Kidney (tissue), 14 donors: ENCODE results near the gene DIAPH3. TPM values are rescaled to one million over a fixed set of nuclear protein-coding genes. Genes with fewer than 3 reads are reported as not detected.

ENCODE experiments used
- DNase-seq, 5 donors: peaks; one replicate each; pipeline ENCODE4 v3.0.0-alpha.2; 2013 to 2020
- FAIRE-seq: peaks from 2 replicates; lab custom pipeline; 2012; peaks lifted over from hg19 to GRCh38; lab: Jason Lieb, UNC
- H3K27ac ChIP-seq, 2 donors: one replicate each; pipeline ENCODE4 v1.7.0; 2013; ENCODE audit warnings: low read depth in 2 of 2, low read length in 2 of 2, inconsistent platforms in 1 of 2
- H3K27me3 ChIP-seq: one replicate; pipeline ENCODE4 v1.7.1; 2013; ENCODE audit warnings: low read length, inconsistent platforms; ENCODE audit not compliant: control insufficient read depth, insufficient read depth
- H3K36me3 ChIP-seq, 3 donors: one replicate each; pipeline versions ENCODE4 v1.7.0 to v1.7.1; 2013; ENCODE audit warnings: low read length in 3 of 3, control low read depth in 1 of 3, inconsistent platforms in 1 of 3; ENCODE audit not compliant: insufficient read depth in 3 of 3, control insufficient read depth in 2 of 3
- H3K4me1 ChIP-seq, 3 donors: one replicate each; pipeline versions ENCODE4 v1.7.0 to v1.7.1; 2013; ENCODE audit warnings: low read length in 3 of 3, inconsistent platforms in 1 of 3, low read depth in 1 of 3; ENCODE audit not compliant: control insufficient read depth in 2 of 3, insufficient read depth in 2 of 3
- H3K4me3 ChIP-seq, 3 donors: one replicate each; pipeline versions ENCODE4 v1.7.0 to v1.8.1; 2013; ENCODE audit warnings: low read length in 3 of 3, control low read depth in 1 of 3, inconsistent platforms in 1 of 3
- H3K9ac ChIP-seq, 3 donors: one replicate each; pipeline versions ENCODE4 v1.7.0 to v1.7.1; 2013; ENCODE audit warnings: low read length in 3 of 3, control low read depth in 1 of 3, inconsistent platforms in 1 of 3
- H3K9me3 ChIP-seq, 3 donors: one replicate each; pipeline versions ENCODE4 v1.7.0 to v1.7.1; 2013; ENCODE audit warnings: low read length in 3 of 3, control low read depth in 1 of 3, inconsistent platforms in 1 of 3; ENCODE audit not compliant: control insufficient read depth in 2 of 3, insufficient read depth in 1 of 3
- intact Hi-C: fragments of 100-400 bp; cut with DNase I; formaldehyde crosslinking; loops from one replicate; pipeline ENCODE4 v1.11.1; 2022
- polyA plus RNA-seq: library from polyadenylated mRNA; stranded (reverse); fragments of 350-450 nt; fragmentation: Illumina TruSeq; extraction: RNeasy Lipid Tissue Mini Kit (QIAGEN cat#74804); gene quantifications from one replicate; pipeline ENCODE4 v1.2.3, GENCODE V29; 2014; ENCODE audit warnings: low read depth, low replicate concordance; ENCODE audit not compliant: insufficient read depth
- total RNA-seq: library from RNA; stranded (reverse); fragmentation: NEBNext Ultra II Directional; extraction: Animal tissue kit (Norgen Biotek cat#: 25700); gene quantifications from one replicate; pipeline ENCODE4 v1.2.1, GENCODE V29; 2021
- TF ChIP-seq, protein P1 (sequence below): IDR thresholded peaks from 3 replicates; pipeline ENCODE4 v1.5.1; 2012; ENCODE audit warnings: mild to moderate bottlenecking, moderate library complexity, borderline replicate concordance; ENCODE audit not compliant: insufficient read depth; ENCODE audit errors: extremely low read depth
- donor health status: control.
- donor health status: control.
- donor health status: control.
- donor health status: control.
- donor health status: control.
- donor health status: DM: yes; HTN: yes; CAD: no.
- donor health status: Normal renal cell carcinoma (clear cell type).

DIAPH3 gene
- total and polyA plus RNA-seq, 2 donors from 2014 or later: 2.0 to 2.7 TPM

DNA sequence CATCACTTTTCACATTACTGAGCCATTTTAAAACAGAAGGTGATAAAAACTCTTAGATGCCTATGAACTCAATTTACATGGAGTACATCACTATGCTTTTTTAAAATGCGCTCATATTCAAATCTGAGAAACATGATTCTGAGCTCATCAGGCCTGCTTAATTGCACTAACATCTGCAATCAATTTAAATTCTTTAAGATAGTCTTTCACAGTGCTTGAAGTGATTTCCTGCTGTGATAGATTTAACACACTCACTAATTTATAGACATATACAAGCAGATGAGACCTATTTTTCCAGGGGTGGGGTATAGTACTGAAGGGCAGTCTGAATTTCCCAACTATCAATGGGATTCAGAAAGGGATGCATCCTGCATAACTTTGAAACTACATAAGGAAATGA is 82.9 kb downstream of the DIAPH3 start:
- Histone ChIP-seq H3K27ac (no peak overlapping the region), H3K4me1 (no peaks in the 10 kb centered on the region), H3K27me3 (no peaks in the 10 kb centered on the region), H3K36me3 (no peaks in the 10 kb centered on the region), H3K9me3 (peaks cover 0 to 6% (median 0%) of the 10 kb centered on the region in 3 donors), H3K9ac (no peak overlapping the region), H3K4me3 (no peak overlapping the region)
- FAIRE-seq: no peak
- intact Hi-C loops: no loop called here
- DNase-seq: no peak
- TF ChIP-seq, protein P1, sequence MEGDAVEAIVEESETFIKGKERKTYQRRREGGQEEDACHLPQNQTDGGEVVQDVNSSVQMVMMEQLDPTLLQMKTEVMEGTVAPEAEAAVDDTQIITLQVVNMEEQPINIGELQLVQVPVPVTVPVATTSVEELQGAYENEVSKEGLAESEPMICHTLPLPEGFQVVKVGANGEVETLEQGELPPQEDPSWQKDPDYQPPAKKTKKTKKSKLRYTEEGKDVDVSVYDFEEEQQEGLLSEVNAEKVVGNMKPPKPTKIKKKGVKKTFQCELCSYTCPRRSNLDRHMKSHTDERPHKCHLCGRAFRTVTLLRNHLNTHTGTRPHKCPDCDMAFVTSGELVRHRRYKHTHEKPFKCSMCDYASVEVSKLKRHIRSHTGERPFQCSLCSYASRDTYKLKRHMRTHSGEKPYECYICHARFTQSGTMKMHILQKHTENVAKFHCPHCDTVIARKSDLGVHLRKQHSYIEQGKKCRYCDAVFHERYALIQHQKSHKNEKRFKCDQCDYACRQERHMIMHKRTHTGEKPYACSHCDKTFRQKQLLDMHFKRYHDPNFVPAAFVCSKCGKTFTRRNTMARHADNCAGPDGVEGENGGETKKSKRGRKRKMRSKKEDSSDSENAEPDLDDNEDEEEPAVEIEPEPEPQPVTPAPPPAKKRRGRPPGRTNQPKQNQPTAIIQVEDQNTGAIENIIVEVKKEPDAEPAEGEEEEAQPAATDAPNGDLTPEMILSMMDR: no peak

DNA sequence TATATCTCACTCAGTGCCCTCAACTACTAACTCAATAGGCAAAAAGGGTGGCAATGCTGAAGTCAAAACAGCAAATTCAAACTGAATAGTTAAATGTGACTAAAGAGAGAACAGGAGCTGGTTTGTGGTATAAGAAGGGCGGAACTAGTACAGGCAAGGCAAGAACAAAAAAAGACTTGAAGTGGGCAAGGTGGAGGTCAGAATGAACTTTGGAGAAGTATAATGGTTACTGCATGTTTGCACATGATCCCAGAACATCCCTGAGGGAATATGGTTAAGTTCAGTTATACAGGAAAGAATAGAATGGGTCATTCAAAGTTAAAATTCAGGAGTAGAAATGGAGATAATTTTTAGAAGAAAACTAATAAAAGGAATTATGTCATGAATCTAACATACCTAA is 85.5 kb downstream of the DIAPH3 start:
- Histone ChIP-seq H3K4me3 (no peak overlapping the region), H3K9me3 (peaks cover 0 to 6% (median 0%) of the 10 kb centered on the region in 3 donors), H3K27me3 (no peaks in the 10 kb centered on the region), H3K36me3 (no peaks in the 10 kb centered on the region), H3K9ac (no peak overlapping the region), H3K4me1 (no peaks in the 10 kb centered on the region), H3K27ac (no peak overlapping the region)
- intact Hi-C loops: no loop called here
- DNase-seq (no peak), FAIRE-seq (no peak)
- TF ChIP-seq, protein P1: no peak

DNA sequence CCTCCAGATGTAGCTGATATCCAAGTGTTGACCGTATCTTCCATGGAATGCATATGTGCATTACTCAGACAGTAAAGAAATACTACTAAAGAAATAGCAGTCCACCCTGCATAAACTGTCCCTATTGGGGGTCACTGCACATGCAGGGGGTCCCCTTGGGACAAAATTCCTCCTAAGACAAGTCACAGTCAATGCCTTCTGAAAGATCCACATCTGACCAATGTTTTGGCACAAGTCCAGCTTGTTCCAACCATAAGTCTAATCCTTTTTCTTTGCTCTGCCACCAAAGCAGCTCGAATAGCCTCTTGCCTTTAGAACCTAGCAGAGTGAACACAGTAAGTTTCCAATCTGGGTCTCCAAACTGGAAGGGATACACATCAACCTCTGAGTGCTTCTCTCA is 87.9 kb downstream of the DIAPH3 start:
- no peak for DNase-seq
- H3K4me1 ChIP-seq: no peaks in the 10 kb centered on the region
- TF ChIP-seq, protein P1: no peak
- no peak overlapping the region for H3K27ac ChIP-seq
- FAIRE-seq: no peak
- H3K9ac ChIP-seq: no peak overlapping the region
- intact Hi-C loops: no loop called here
- H3K27me3 ChIP-seq: no peaks in the 10 kb centered on the region
- H3K9me3 ChIP-seq: no peaks in the 10 kb centered on the region
- no peak overlapping the region for H3K4me3 ChIP-seq
- H3K36me3 ChIP-seq: no peaks in the 10 kb centered on the region

DNA sequence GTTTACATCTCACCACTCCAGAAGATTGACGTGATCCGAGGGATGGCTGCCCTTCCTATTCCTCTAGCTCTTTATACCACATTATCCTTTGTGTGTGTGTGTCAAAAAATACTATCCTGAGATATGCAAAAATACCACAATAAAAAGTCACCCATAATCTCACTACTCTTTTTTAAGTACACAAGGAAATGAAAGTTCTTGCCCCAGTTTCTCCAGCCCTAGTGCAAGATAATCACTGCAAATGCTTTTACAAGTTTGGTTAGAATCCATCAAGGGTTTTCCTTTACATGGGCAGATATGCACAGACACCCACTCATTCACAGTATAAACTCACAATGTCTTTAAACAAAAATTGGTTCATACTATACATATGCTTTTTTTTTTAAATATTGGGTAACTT is 89.3 kb downstream of the DIAPH3 start:
- TF ChIP-seq, protein P1: no peak
- H3K4me3 ChIP-seq: no peak overlapping the region
- no peak overlapping the region for H3K27ac ChIP-seq
- H3K4me1 ChIP-seq: no peaks in the 10 kb centered on the region
- H3K9ac ChIP-seq: no peak overlapping the region
- H3K9me3 ChIP-seq: no peaks in the 10 kb centered on the region
- no peaks in the 10 kb centered on the region for H3K36me3 ChIP-seq
- DNase-seq (no peak), FAIRE-seq (no peak)
- no peaks in the 10 kb centered on the region for H3K27me3 ChIP-seq
- intact Hi-C loops: no loop called here
